GM12874 (cell line): ENCODE results near the gene ACACA.

Experiments
- CTCF ChIP-seq: IDR thresholded peaks from 2 replicates; pipeline ENCODE4 v1.5.1; 2011; ENCODE audit warnings: low read depth, mild to moderate bottlenecking, control low read depth, low read length, moderate library complexity; ENCODE audit not compliant: insufficient read depth

The ACACA gene

DNA sequence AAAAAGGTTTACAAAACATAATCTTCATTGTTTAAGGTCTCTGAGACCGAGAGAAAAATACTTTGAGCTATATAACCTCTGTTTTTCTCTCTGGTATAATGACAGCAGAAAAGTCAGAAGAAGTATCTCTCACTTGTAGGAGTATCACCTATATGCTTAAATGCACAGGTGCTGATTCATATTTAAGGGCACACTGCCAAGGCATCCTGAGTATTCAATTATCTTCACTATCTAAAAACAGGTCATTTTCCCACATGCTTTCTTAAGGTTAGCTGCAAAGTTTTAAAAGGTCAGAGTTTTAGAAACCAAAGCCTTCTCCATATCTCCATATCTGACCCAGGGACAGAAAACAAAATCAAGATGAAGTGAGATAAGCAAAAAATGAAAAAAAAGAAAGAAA is 130.2 kb downstream of the ACACA start:
- no peak for TF ChIP-seq CTCF

- no peak for TF ChIP-seq CTCF
Measured at GRCh38 chr17:37274461-37274860, 132.2 kb downstream of the ACACA start.

DNA sequence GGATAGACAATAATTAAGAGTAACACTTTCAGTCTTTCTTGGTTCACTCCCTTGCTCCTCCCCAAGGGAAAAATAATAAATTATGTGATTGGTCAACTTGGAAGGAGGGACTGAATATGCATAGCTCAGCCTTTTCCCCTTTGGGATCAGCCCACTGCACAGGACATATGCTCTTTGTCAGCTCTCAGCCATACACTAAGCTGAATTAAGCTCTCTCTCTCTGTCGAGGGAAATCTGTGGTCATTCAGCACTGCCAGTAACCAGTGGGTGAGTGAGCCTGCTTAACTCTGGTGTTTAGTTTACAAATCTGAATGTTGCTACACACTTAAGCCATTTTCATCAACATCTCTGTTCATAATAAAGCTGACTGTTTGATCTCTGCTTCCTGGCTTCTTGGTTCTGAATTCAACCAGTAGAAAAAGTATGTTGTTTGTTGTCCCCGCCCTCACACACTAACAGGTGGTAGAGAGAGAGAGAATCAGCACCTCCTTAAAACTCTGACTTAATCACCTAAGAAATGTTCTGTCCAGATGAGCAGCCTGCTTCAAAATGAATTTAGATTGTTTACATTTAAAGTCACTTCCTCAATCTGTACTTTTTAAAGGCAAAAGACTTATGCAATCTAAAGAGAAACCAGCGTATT is 133.1 kb downstream of the ACACA start:
- TF ChIP-seq CTCF: no peak

GRCh38 chr17:37265446-37266173 is 141.0 kb downstream of the ACACA start:
- TF ChIP-seq CTCF: no peak

GRCh38 chr17:37261286-37261685 is 145.3 kb downstream of the ACACA start:
- no peak for TF ChIP-seq CTCF

GRCh38 chr17:37259030-37259735 is 147.5 kb downstream of the ACACA start:
- no peak for TF ChIP-seq CTCF

- no peak for TF ChIP-seq CTCF
Measured at GRCh38 chr17:37256627-37257026, 150.0 kb downstream of the ACACA start.
